ENCODE results near the gene PON2.

The PON2 gene

GRCh38 chr7:95375591-95376257, 59.1 kb downstream of the PON2 start:
- in situ Hi-C loops (cut with HindIII; ENCODE audit: low pct_ligation_motif_present, low pct_unique_long_range_greater_than_20kb, low sequenced_read_pairs): no loop called here
- DNase-seq: no peak

GRCh38 chr7:95373323-95373722, 61.5 kb downstream of the PON2 start:
- in situ Hi-C loops (cut with HindIII; ENCODE audit: low pct_ligation_motif_present, low pct_unique_long_range_greater_than_20kb, low sequenced_read_pairs): no loop called here

GRCh38 chr7:95368235-95368634, 66.6 kb downstream of the PON2 start:
- DNase-seq: no peak
- in situ Hi-C loops (cut with HindIII; ENCODE audit: low pct_ligation_motif_present, low pct_unique_long_range_greater_than_20kb, low sequenced_read_pairs): no loop called here

More at GRCh38 chr7:95373323-95373722, 61.5 kb downstream of the PON2 start:
- no peak for DNase-seq

- in situ Hi-C loops (cut with HindIII; ENCODE audit: low pct_ligation_motif_present, low pct_unique_long_range_greater_than_20kb, low sequenced_read_pairs): no loop called here
- DNase-seq: no peak
Observed at GRCh38 chr7:95367606-95368005, 67.2 kb downstream of the PON2 start.

- in situ Hi-C loops (cut with HindIII; ENCODE audit: low pct_ligation_motif_present, low pct_unique_long_range_greater_than_20kb, low sequenced_read_pairs): no loop called here
- DNase-seq: no peak
Observed at GRCh38 chr7:95365151-95365550, 69.7 kb downstream of the PON2 start.

- in situ Hi-C loops (cut with HindIII; ENCODE audit: low pct_ligation_motif_present, low pct_unique_long_range_greater_than_20kb, low sequenced_read_pairs): no loop called here
- no peak for DNase-seq
Observed at GRCh38 chr7:95357623-95358022, 77.2 kb downstream of the PON2 start.
